GM18909 (cell line): ENCODE results near the gene SCUBE2.

ENCODE experiments used
- ATAC-seq: cut with Tn5 transposase; IDR thresholded peaks from one replicate; pipeline ENCODE4 v1.9.1; 2021; ENCODE audit warnings: mild to moderate bottlenecking; ENCODE audit not compliant: unreplicated experiment, poor library complexity

The SCUBE2 gene

GRCh38 chr11:9091044-9091922 is at the start of gene SCUBE2:
Gene SCUBE2 (minus strand): TSS chr11:9091599. CDS start chr11:9091528, 71 bp downstream.
- ATAC-seq, result no peak

- ATAC-seq, result no peak
Measured at GRCh38 chr11:9141186-9141585, 49.8 kb upstream of the SCUBE2 start.

GRCh38 chr11:9139628-9140357 is 48.4 kb upstream of the SCUBE2 start:
- ATAC-seq, result no peak

DNA sequence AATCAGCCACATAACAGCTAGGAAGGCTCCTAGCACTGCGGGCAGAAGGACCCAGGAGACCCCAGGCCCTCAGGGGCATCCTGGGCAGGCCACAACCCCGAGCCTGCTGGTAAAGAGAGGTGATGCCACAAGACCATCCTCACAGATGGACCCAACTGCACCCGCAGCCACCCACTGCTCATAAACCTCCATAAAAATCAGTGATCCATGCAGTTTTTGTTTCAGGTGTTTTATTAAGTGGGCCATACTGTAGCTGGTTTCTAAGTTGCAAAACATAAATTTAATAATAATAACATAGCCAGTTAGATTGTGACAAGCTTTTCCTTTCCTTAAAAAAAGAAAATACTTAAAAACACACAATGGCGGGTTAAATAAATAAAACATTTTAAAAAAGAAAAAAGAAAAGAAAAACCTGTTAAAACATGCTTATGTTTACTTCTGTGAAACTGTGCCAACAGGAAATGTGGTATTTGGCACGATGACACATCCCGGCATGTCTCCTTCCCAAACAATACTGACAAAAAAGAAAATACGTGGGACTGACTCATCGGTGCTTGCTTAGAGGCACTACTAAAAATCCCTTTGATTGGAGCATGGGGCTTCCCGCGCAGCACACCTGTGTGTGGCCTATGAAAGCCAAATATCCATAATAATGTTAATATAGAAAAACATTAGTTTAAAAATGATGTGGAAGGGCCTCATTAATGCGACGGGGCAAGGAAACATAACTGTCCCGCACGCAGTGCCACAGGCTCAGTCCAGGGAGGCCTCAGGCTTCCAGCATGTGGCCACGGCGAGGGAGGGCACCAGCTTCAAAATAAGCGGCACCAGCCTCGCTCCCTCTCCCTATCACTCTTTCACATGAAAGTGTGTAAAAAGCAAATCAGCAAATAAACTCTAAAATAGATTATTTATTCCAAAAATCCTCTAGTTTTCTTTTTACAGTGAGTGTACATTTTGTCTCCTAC is 47.5 kb upstream of the SCUBE2 start:
- no peak for ATAC-seq

- no peak for ATAC-seq
Measured at GRCh38 chr11:9138133-9138453, 46.7 kb upstream of the SCUBE2 start.

DNA sequence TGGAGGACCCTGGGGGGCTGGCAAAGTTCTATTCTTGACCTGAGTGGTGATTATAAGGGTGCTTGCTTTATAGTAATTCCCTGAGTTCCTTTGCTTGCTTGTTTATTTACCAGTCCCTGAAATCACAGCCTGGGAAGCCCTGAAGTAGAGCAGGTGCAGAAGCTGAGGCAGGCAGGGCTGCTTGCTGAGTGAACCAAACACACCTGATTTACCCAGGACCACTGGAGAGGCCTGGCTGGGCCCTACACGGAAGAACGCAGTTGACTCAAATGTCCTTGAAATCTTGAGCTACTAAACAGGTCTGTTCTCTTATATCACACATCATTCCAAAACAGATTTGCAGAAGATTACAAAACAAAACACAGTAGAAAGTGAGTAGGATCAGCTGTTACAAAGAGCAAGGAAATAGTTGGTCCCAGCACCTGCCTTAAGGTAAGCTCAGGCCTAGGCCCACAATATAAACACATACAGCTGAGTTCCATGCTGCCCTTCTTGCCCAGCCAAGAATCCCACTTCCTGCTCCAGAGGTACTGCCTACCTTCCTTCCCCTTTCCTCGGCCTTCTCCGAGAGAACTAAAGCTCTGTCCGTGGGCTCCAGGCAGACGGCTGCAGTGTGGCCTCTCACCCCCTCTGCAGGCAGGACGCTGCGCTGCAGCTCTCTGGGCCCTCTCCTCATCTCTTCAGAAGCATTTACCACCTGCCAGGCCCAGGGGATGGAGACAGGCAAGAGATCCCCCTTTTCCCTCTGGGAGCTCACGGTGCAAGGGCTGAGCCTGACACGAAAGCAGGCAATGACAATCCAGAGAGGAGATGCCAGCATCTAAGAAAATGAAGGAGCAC is 46.1 kb upstream of the SCUBE2 start:
- peak; percentile 90 for ATAC-seq

- no peak for ATAC-seq
Measured at GRCh38 chr11:9136741-9137140, 45.3 kb upstream of the SCUBE2 start.

- ATAC-seq, result no peak
Measured at GRCh38 chr11:9133956-9134355, 42.6 kb upstream of the SCUBE2 start.

GRCh38 chr11:9132203-9132878 is 40.9 kb upstream of the SCUBE2 start:
- ATAC-seq, result no peak

GRCh38 chr11:9130297-9130696 is 38.9 kb upstream of the SCUBE2 start:
- no peak for ATAC-seq

DNA sequence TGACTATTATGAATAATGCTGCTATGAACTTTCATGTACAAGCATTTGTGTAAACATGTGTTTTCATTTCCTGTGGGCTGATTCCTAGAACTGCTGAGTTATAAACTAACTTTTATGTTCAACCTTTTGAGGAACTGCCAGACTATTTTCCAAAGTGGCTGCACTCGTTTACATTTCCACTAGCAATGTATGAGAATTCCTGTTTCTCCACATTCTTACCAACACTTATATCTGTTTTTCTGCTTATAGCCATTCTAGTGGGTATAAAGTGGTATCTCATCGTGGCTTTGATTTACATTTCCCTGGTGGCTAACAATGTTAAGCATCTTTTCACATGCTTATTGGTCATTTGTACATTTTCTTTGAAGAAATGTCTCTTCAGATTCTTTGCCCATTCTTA is 35.2 kb upstream of the SCUBE2 start:
- ATAC-seq, result no peak

- no peak for ATAC-seq
Measured at GRCh38 chr11:9125185-9125886, 33.9 kb upstream of the SCUBE2 start.

DNA sequence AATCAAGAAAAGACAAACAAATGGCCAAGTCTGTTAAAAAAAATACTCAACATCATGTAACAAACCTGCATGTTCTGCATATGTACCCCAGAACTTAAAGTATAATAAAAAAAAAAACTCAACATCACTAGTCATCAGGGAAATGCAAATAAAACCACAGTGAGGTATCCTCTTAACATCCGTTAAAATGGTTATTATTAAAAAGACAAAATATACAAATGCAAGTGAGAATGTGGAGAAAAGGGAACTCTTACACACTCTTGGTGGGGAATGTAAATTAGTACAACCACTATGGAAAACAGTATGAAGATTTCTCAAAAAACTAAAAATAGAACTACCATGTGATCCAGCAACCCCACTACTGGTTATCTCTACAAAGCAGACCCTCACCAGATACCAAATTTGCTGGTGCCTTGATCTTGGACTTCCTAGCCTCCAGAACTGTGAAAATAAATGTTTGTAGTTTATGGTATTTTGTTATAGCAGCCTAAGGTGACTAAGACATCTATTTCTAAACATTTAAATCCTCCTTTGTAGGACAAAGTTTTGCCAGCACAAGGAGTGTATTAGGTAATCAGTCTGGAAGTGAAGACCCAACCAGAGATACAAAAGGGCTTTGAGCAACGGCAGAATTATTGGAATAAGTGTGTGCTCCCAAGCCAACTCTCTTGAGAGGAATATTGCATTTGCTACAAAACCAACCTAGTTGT is 32.4 kb upstream of the SCUBE2 start:
- no peak for ATAC-seq

DNA sequence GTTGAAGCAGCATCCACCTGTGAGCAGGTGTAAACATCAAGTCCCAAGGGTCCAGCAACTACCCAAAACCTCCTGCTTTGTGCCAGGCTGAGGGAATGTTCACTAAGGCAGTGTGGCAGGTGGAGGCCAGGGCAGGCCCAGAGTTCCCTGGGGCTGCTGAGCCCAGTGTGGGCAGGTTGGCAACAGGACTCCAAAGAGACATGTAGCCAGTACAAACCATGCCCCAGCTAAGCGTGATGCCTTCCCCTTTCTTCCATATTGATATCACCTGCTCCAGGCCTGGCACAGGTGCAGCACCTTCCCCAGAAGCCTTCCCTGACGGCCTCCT is 30.0 kb upstream of the SCUBE2 start:
- no peak for ATAC-seq

DNA sequence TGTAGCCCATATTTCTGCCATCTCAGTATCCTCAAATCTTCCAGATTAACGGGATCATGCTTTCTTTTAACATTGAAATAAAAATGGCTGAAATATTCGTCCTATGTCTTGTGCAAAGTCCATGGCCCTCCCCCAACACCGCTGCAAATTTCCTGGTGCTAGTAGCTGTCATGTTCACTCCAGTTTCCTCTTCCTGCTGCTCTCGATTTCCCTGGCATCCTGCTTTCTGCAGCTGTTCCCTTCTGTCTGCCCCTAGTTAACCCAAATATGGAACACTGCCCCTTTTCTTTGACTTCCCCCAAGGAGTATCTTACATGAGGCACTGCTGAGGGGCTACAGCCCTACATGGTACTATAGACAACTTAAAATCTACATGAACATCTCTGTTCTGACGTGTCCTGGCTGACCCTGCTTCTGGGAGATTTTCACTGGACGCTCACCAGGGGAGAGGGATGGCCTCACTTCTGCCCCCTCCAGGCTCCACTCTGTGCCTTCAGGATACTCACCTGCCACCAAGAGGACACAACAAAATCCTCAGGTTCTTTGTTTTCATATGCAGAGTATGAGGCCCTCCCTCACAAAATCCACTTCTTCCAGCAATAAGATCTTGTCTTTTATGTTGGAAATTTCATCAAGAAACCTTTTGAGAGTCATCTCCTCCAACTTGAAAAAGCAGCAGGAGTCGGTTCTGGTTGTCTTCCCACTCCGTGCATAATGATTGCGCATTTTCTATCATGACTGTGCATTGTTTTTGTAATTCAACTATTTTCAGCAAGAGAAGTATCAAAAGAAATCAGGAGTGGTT is 29.5 kb upstream of the SCUBE2 start:
- no peak for ATAC-seq

DNA sequence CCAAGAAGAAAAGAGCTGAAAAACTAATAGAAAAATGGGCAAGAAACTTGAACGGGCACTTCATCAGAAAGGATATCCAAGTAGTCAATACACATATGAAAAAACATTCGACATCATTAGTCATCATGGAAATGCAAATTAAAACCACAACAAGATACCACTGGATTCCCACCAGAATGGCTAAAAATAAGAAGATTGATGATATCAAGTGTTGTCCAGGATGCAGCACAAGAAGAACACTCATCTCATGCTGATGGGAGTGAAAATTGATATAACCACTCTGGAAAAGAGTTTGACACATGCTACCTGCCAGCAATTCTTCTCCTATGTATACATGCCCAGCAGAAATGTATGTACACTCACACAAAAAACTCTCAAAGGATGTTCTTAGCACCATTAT is 26.9 kb upstream of the SCUBE2 start:
- ATAC-seq, result no peak

- no peak for ATAC-seq
Measured at GRCh38 chr11:9112075-9112474, 20.7 kb upstream of the SCUBE2 start.
